Measurements from ENCODE around the gene GOLGA5.
"Not testable (repeated sequence)": the region's sequence is repeated elsewhere in the genome, so short reads cannot be mapped to it uniquely, and the experiment has no call there.

GOLGA5 gene

GRCh38 chr14:92793709-92794546, at the start of gene GOLGA5:
Gene GOLGA5 (plus strand): TSS chr14:92794305. CDS start chr14:92797438, 3,133 bp downstream.
- peak; percentile 99 for DNase-seq

DNA sequence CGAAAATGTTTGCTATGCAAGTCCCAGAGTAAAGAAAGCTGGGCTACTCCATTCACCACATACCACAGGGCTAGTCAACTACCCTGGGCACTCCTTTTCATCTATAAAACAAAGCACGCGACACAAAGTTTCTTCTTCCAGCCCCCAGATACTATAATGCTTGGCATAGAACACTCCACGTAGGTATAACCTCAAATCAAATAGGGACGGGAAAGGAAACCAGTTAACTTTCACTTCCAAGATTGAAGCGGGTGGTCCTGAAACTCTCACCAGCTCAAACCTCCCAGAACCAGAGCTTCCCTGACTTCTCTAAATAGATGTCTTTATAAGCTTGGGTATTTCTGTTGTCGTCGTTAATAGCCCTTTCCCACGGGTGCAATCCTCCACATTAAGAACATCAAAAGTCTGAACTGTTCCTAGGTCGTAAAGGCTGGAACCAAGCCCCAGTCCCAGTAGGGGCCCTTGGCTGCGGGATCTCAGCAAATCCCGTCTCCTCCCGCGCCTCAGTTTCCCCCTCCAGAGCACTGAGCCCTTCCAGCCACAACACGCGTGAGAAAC, 46.3 kb upstream of the GOLGA5 start:
- no peak for DNase-seq

DNA sequence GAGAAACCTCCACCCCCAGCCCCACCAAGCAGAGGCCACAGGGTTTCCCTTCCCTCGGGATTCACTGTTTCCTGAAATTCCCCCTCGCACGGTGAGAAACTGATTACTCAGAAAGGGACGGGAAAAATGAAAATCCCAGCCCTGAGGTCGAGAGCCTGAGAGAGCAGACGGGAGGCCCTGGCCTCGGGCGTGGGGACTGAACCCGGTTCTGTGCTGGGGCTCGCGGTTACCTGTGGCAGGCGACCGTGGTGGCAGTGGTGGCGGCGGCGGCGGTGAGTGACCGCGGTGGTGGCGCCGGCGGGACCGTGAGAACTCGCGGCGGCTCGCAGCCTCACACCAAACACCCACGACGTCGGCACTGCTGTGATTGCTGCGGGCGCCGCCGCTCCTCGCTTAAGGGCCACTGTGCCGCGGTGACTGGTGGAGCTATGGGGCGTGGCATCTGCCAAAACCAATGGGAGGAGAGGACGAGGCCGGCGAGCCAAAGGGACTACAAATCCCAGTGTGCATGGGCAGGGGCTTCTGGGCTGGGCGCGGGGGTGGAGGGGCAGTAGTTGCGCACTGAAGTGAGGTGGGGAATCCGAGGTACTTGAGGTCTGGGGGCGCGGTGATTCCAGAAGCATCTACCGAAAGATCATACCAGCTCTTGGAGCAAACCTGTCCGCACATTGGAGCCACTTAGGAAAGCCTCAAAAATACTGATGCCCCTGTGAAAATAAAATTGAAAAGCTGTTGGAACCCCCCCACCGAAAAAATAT, 45.7 kb upstream of the GOLGA5 start, which contains the start of gene LGMN:
Gene LGMN, minus strand, starts transcription at position 369 of the 758 bp plus-strand sequence. CDS start 15,841 bp downstream, outside the sequence.
- peak; percentile 93 for DNase-seq

DNA sequence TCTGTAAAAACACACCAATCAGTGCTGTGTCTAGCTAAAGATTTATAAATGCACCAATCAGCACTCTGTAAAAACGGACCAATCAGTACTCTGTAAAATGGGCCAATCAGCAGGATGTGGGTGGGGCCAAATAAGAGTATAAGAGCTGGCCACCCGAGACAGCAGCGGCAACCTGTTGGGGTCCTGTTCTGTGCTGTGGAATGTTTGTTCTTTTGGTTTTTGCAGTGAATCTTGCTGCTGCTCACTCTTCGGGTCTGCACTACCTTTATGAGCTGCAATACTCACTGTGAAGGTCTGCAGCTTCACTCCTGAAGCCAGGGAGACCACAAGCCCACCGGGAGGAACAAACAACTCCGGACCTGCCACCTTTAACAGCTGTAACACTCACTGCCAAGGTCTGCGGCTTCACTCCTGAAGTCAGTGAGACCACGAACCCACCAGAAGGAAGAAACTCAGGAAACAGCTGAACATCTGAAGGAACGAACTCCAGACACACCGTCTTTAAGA, 43.8 kb upstream of the GOLGA5 start:
- DNase-seq, result not testable (repeated sequence)

DNA sequence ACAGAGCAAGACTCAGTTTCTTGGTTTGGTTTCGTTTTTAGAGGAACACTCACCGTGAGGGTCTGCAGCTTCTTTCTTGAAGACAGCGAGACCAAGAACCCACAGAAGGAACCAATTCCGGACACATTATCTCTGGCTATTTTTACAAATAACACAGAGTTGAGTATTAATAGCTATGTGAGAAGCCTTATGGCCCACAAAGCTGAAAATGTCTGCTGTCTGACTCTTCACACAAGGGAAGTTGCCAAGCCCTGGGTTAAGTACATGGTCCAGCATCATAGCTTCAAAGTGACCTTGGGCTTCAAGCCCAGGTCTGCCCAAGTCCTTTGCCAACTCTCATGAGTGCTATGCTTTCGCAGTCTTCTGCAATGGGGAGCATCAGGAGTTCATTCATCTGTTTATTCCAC, 43.1 kb upstream of the GOLGA5 start:
- no peak for DNase-seq

DNA sequence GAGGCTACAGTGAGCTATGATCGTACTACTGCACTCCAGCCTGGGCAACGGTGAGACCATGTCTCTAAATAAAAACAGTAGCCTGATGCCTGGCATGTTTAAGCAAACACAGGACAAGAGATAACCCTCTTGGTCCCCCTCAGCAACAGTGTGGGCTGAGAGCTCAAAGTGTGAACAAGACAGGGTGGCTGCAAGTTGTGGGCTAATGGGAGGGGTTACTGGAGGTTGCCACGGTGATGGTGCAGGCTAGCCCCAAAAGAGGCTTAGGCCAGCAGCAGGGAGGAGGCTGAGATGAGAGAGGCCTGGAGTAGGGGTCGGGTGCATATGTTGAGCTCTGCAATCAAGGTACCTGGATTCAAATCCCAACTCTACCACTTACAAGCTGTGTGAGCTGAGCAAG, 42.3 kb upstream of the GOLGA5 start:
- DNase-seq, result no peak

- no peak for DNase-seq
These were observed 40.9 kb upstream of the GOLGA5 start for GRCh38 chr14:92753250-92753649.

GRCh38 chr14:92754966-92755365, 39.1 kb upstream of the GOLGA5 start:
- no peak for DNase-seq

GRCh38 chr14:92755495-92755894, 38.6 kb upstream of the GOLGA5 start:
- no peak for DNase-seq

DNA sequence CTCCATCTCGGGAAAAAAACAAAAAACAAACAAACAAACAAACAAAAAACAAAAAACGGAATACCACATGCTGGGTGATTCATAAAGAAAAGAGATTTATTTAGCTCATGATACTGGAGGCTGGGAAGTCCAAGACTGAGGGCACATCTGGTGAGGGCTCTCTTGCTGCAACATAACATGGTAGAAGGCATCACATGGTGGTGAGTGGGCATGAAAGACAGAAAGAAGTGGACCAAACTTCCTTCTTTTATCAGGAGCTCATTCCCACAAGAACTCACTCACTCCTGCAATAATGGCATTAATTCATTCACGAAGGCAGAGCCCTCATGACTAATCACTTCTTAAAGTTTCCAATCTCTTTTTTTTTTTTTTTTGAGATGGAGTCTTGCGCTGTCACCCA, 37.7 kb upstream of the GOLGA5 start:
- DNase-seq, result no peak

- no peak for DNase-seq
These were observed 34.8 kb upstream of the GOLGA5 start for GRCh38 chr14:92759300-92759678.

- no peak for DNase-seq
These were observed 34.2 kb upstream of the GOLGA5 start for GRCh38 chr14:92759679-92760523.

DNA sequence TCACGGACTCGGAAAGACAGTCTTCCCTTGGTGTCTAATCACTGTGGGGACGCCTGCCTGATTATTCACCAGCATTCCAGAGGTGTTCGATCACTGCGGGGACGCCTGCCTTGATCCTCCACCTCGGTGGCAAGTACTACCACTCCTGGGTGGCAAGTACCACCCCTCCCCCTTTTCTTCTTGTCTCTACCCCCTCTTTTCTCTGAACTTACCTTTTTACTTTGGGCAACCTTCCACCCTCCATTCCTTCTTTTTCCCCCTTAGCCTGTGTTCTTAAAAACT, 33.6 kb upstream of the GOLGA5 start:
- DNase-seq, result no peak

- not testable (repeated sequence) for DNase-seq
These were observed 30.2 kb upstream of the GOLGA5 start for GRCh38 chr14:92763666-92764631.

DNA sequence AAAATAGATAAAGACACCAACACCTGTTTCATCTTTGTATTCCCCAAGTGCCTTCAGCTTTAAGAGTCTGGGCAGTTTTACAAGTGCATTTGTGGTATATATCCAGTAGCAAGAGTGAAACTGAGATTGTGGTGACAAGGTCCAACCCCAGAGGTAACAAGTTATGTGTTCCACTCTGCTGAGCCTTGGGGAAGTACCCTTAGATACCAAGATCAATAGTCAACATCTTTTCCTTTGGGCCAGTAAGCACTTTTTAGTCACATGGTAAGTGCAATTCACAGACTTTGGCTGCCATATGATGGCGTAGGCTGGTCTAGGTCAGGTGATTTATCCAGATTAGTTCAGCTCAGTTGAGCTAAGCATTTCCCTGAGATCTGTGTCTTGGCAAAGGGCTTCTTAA, 25.9 kb upstream of the GOLGA5 start:
- not testable (repeated sequence) for DNase-seq

GRCh38 chr14:92768795-92769194, 25.3 kb upstream of the GOLGA5 start:
- no peak for DNase-seq

DNA sequence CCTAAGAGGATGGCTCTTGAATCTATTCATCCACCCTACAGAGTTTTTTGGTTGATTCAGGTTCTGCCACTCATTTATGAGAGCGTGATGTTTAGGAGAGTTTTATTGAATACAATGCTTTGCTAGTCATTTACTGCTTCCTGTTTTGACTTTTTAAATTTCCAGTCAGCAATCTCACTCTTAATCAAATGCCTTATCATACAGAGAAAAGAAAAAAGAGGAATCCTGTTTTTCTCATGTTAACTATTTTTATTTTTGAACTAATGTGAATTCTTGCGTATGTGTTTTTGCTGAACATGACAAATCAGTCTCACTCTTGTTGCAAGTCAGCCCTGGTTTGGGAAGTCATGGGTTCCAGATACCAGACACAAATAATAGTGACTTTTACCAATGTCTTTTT, 23.6 kb upstream of the GOLGA5 start:
- DNase-seq, result no peak

DNA sequence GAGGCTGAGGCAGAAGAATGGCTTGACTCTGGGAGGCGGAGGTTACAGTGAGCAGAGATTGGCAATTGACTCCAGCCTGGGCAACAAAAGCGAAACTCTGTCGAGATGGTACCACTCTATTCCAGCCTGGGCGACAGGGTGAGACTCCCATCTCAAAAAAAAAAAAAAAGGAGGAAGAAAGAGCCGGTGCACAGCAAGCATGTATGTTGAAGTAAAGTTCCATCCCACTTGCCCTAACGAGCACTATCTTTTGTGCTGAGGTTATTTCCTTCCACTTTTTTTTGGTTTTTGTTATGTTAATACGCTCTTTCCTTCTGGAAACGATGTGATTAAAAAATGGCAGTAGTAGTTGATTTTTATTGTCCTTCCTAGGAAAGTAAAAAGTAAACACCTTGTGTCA, 19.5 kb upstream of the GOLGA5 start:
- DNase-seq, result no peak

DNA sequence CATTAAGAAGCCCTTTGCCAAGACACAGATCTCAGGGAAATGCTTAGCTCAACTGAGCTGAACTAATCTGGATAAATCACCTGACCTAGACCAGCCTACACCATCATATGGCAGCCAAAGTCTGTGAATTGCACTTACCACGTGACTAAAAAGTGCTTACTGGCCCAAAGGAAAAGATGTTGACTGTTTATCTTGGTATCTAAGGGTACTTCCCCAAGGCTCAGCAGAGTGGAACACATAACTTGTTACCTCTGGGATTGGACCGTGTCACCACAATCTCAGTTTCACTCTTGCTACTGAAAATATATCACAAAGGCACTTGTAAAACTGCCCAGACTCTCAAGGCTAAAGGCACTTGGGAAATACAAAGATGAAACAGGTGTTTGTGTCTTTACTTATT, 18.8 kb upstream of the GOLGA5 start:
- not testable (repeated sequence) for DNase-seq

GRCh38 chr14:92778868-92779565, 15.1 kb upstream of the GOLGA5 start:
- not testable (repeated sequence) for DNase-seq

Data from retina (tissue), 1 donor.